ENCODE data around the gene MECP2.
A peak's percentile ranks its signal among the peaks of the same experiment; 100 is the strongest.

The MECP2 gene

DNA sequence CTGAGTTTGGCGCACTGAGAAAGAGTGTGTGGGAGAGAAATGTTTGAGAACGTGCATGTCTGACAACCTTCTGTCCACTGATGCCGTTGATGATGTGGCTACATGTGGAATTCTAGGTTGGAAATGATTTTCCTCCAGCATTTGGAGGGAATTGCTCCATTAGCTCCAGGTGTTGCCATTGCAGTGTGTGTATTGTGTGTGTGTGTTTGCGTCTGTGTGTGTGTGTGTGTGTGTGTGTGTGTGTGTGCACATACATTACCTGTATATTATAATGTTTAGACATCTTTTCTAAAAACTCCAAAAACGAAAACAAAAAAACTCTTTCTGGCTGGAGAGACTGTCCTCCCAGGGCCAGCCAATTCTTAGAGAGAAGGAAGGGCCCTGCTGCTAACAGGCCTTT, 18.2 kb upstream of the MECP2 start:
- DNase-seq (ENCODE audit: low spot score): no peak

DNA sequence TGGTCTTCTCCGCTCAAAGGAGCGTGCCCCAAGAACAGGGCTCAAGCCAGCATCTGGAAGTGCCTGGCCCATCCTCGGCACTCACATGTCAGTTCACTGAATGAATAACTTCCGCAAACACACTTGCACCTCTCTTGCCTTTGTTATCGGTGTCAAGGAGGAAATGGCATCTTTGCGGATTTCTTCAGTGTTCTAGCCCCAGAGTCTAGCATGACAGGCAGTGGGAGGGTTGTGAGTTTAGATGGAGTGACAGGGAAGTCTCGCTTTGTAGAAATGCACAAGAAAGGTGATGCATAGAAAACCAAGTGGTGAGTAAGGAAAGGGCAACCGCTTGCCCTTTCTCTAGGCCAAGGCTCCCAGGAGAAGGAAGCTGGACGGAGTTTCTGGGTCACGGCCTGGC, 17.6 kb upstream of the MECP2 start:
- no peak for DNase-seq (ENCODE audit: low spot score)

DNA sequence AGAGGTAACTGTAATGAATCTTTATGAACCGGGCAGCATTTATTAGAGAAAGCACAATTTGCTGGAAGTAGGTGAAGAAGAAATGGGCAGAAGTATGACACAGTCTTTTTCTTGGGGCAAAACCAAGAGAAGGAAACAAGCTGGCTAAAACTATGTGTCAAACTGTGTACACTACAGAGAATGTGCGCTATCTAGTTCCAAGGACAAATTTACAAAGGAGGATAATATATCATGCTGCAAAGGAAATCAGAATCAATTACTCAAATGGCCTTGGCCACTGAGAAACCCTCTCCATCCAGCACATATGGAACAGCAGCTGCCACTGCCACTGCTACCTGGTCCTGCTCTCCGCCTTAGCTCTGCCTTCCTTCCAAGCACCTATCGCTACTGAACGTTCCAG, 17.1 kb upstream of the MECP2 start:
- DNase-seq (ENCODE audit: low spot score): no peak

- no peak for DNase-seq (ENCODE audit: low spot score)
Measured at GRCh38 chrX:154113729-154114128, 16.2 kb upstream of the MECP2 start.

- DNase-seq (ENCODE audit: low spot score): no peak
Measured at GRCh38 chrX:154098551-154098950, 1.0 kb upstream of the MECP2 start.

DNA sequence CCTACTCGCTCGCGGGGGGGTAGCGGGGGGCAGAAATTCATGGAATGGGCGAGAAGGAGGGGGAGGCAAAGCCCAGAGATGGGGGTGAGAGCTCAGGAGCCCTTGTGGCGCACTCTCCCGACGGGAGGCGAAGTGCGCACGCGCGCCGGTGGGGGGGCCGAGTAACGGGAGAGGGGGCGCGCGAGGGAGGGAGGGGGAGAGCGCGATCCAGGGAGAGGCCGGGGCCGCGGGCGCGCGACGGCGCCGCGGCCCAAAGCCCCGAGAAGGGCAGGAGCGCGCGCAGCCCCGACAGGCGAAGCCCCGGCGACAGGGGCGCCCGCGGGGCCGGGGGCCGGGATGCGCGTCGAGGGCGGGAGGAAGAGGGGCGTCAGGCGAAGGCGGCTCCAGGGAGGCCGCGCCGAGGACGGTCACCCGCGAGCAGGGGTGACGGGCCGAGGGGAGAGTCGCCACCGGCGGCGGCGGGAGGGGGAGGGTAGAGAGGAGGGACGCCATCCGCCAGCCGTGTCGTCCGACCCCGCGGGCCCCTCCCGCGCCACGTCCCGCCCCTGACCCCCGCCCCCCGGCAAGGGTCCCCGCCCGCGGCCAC, 421 bp downstream of the MECP2 start:
- DNase-seq (ENCODE audit: low spot score): peak; percentile 64

GRCh38 chrX:154096140-154097002, 1.1 kb downstream of the MECP2 start:
- no peak for DNase-seq (ENCODE audit: low spot score)

- no peak for DNase-seq (ENCODE audit: low spot score)
Measured at GRCh38 chrX:154094833-154095232, 2.7 kb downstream of the MECP2 start.

DNA sequence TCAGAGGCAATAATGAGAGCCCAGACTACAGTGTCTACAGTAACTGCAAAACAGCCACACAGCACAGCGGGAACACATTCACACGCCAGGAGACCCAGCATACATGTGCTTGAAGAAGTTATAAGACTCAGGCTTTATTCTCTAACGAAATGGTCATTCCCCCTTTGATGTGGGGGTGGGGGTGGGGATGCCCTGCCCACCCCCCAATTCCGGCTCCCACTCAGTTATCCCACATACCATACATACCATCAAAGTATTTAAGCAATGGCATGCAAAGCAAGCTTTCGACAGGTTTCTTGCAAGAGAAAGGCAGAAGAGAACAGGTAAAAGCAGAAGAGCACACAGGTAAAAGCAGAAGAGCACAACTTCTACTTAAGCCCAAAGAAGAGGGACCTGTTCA, 3.6 kb downstream of the MECP2 start:
- DNase-seq (ENCODE audit: low spot score): no peak

DNA sequence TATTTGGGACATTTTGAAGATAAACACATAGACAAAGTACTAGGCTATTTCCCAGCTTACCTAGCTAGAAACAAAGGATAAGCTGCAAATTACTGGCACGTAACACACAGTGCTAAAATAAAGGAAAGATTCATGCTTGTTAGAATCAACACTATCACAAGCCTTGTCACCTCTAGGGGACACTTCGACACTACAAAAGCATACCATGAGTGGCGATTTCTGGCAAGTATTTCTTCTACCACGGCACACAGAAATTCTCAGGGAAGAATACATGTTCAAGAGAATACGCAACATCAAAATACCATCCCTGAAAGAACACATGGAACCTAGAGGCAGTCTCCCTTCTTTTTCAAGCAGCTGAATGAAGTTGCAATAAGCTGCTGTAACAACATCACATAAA, 5.1 kb downstream of the MECP2 start:
- DNase-seq (ENCODE audit: low spot score): no peak

DNA sequence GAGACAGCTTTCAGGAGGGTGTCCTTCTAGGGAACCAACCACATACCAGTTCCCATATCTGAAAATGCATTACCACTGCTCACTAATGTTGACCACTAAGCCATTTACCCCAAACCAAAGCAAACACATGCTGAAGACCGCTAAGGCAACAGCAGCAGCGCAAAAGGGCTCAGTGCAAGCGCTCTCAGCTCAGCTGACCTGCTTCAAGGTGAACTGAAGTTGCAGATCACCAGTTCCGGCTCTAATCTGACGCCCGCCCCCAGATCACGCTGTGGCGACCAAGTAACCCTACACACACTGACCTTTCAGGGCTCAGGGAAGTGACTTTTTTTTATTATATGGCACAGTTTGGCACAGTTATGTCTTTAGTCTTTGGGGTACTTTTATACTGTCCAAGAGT, 5.8 kb downstream of the MECP2 start:
- no peak for DNase-seq (ENCODE audit: low spot score)

DNA sequence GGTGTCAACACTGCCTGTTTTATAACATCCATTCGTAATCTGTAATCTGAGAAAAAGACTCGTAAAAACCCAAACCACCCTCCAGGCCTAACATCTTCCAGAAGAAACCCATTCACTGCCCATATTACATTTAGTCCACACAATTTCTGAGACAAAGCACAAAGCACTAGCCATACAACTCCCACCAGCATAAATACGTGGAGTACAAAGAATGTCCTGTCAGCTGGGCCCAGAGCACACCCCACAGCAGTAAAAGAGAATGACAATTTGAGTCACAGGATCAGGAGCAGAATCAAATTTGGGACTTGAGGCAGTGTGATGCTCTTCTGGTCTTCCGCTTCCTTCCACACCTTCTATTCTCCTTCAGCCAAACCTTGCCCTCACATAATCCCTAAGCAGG, 6.8 kb downstream of the MECP2 start:
- no peak for DNase-seq (ENCODE audit: low spot score)

DNA sequence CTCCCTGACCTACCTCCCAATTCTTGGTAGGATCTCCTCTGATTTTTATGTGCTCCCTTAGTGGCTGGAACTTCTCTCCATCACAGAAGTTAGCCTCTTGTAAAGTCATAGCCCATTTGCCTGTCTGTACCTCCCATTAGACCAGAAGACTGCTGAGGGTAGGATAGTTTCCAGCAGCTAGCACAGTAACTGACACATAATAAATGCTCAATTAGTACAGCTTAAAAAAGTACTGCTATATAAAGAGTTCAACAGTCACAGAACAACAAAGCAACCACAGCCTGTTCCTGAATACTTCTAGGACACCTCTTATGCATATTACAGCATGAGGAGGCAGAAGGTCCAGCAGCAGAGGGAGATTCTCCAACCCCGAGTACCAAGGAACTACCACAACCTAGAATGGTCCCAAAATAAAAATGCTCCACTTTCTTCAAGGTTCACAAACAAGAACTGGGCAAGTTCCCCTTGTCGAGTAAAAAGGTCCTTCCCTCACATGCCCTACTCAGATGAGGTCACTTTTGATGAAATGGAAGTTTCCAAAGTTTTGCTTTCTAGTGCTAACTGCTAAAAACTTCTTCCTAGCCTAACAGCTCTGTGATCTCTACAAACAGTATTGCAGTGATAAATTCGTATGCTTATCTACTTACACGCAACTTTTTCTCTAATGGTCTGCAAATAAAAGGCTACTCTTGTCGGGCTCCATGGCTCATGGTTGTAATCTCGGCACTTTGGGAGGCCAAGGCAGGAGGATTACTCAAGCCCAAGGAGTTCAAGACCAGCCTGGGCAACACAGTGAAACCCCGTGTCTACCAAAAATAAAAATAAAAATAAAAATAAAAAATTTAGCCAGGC, 12.8 kb downstream of the MECP2 start:
- DNase-seq (ENCODE audit: low spot score): no peak

DNA sequence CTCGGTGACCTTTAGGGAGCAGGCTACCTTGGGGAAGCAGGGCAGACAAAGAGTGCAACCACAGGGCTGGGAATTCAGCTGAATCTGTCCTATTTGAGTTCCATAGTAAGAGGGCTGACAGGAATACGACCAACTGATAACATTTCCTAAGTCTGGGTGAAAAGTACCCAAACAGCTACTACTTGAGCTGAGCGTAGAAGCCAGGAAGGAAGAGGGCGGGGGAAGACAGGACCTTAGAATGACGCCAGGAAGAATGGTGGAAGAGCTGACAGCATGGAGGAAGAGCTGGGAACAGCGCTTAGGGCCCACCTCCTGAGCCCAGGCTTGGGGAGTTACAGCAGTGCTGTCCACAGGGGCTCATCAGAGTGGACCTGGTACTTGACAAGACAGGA, 14.4 kb downstream of the MECP2 start:
- no peak for DNase-seq (ENCODE audit: low spot score)

DNA sequence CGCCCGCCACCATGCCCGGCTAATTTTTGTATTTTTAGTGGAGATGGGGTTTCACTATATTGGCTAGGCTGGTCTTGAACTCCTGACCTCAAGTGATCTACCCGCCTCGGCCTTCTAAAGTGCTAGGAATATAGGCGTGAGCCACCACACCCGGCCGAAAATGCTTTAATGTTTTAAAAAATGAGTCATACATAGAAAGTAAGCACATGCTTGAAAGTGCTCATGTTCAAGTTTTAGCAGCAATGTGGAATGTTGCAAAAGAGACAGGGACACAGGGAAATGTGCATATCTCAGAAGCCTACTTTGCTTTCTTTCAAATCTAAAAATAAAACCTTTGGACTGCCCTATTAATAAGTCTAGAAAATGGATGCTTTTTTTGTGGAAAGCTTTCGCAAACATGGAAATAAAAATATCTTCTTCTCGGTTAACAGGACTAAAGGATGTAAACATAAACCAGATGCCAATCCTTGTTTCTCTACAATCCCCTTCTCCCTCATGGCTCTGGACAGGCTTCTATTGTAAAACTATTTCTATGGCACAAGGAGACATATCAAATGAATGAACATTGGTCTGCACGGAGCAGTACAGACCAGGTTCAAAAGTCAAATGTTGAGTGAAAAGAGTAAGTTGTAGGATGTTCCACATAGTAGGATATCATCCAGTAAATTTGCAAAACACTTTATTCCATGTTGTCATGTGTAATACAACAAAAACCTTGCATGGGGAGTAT, 15.0 kb downstream of the MECP2 start:
- no peak for DNase-seq (ENCODE audit: low spot score)

DNA sequence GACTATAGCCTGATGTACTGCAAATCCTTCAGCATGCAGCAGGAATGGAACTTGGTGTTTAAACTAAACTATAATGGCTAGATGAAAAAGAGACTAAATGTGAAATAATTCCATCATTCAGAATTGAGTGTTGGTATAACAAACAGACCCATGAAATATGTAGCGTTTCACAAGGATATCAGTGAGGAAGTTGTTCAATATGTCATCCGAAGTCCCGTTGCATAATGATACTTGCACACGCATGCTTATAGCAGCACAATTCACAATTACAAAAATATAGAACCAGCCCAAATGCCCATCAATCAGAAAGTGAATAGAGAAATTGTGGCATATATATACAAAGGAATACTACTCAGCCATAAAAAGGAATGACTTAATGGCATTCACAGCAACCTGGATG, 20.4 kb downstream of the MECP2 start:
- no peak for DNase-seq (ENCODE audit: low spot score)

- DNase-seq (ENCODE audit: low spot score): no peak
Measured at GRCh38 chrX:154074199-154074598, 23.3 kb downstream of the MECP2 start.

DNA sequence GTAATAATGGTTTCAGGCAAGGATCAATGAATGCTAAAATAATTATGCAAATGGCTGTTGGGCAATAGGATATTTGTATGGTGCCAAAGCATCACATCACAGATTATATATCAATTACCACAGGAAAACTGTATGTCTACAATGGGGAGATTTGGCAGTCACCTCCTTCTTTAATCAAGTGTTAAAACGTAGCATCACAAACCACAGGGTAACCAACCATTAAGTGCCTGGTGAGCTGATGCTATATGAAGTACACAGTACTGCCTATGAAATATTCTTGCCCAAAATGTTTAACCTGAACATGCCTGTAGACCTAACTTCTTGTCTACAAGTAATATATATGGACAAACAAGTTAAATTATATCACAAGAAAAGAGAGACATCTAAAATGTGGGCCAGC, 25.3 kb downstream of the MECP2 start:
- no peak for DNase-seq (ENCODE audit: low spot score)

- no peak for DNase-seq (ENCODE audit: low spot score)
Measured at GRCh38 chrX:154068560-154068959, 29.0 kb downstream of the MECP2 start.

GRCh38 chrX:154064637-154065435, 32.7 kb downstream of the MECP2 start:
- DNase-seq (ENCODE audit: low spot score): no peak

- DNase-seq (ENCODE audit: low spot score): no peak
Measured at GRCh38 chrX:154063234-154063633, 34.3 kb downstream of the MECP2 start.
